Tibial nerve (tissue), 4 donors: ENCODE measurements around the gene KDM4B. TPM values are rescaled to one million over a fixed set of nuclear protein-coding genes. Genes with fewer than 3 reads are reported as not detected.

Experiments used
- DNase-seq, 2 donors: peaks; one replicate each; pipeline ENCODE4 v3.0.0-alpha.2; 2019; ENCODE audit warnings: low spot score in 2 of 2
- H3K27ac ChIP-seq, 4 donors: fragments of 200-600 bp; sonication (generic) in 3 of 4; one replicate each; pipeline ENCODE4 v1.5.1; 2017 to 2019; ENCODE audit warnings: mild to moderate bottlenecking in 1 of 4
- H3K27me3 ChIP-seq, 2 donors: fragments of 200-600 bp; sonication (generic) in 1 of 2; one replicate each; pipeline versions ENCODE4 v1.5.1 to v1.6.0; 2017 to 2019
- H3K36me3 ChIP-seq, 3 donors: fragments of 200-600 bp; sonication (generic); one replicate each; pipeline ENCODE4 v1.5.1; 2018 to 2019
- H3K4me1 ChIP-seq, 4 donors: fragments of 200-600 bp; sonication (generic) in 3 of 4; one replicate each; pipeline ENCODE4 v1.5.1; 2017 to 2019
- H3K4me3 ChIP-seq, 4 donors: fragments of 200-600 bp; sonication (generic) in 3 of 4; one replicate each; pipeline ENCODE4 v1.5.1; 2017 to 2019; ENCODE audit warnings: mild to moderate bottlenecking in 1 of 4, moderate library complexity in 1 of 4
- H3K9me3 ChIP-seq, 4 donors: fragments of 200-600 bp; sonication (generic) in 3 of 4; one replicate each; pipeline ENCODE4 v1.5.1; 2017 to 2019
- EP300 ChIP-seq, 2 donors: sonication (generic); formaldehyde crosslinking; IDR thresholded peaks; one replicate each; pipeline ENCODE4 v1.6.1; 2017; ENCODE audit warnings: antibody characterized with exemption in 2 of 2, mild to moderate bottlenecking in 1 of 2
- POLR2A ChIP-seq, 2 donors: fragments of 450-650 bp; IDR thresholded peaks; one replicate each; pipeline ENCODE4 v1.6.1; 2017; ENCODE audit warnings: antibody characterized with exemption in 2 of 2, mild to moderate bottlenecking in 2 of 2, moderate library complexity in 2 of 2
- WGBS, 2 donors: methylation state at CpG; one replicate each; pipeline ENCODE4 v1.1.5; 2018; 5-methylcytosine and 5-hydroxymethylcytosine counted together
- total RNA-seq, 4 donors: library from RNA; depleted of rRNA; stranded (reverse); fragments of >200 nt; gene quantifications; one replicate each; pipeline ENCODE4 v1.1.0, GENCODE V29; 2016
- TF ChIP-seq, protein P1 (sequence below), 5 experiments: fragments of 200-600 bp in 3 of 5; fragments of 450-650 bp in 2 of 5; sonication (generic) in 3 of 5; IDR thresholded peaks; one replicate each; pipeline ENCODE4 v1.5.1; 2016 to 2019; ENCODE audit warnings: antibody characterized with exemption in 5 of 5, mild to moderate bottlenecking in 3 of 5, moderate library complexity in 2 of 5

KDM4B gene
- total RNA-seq, 4 donors from 2014 or later, result 37.8 to 72.4 (median 57.2) TPM

DNA sequence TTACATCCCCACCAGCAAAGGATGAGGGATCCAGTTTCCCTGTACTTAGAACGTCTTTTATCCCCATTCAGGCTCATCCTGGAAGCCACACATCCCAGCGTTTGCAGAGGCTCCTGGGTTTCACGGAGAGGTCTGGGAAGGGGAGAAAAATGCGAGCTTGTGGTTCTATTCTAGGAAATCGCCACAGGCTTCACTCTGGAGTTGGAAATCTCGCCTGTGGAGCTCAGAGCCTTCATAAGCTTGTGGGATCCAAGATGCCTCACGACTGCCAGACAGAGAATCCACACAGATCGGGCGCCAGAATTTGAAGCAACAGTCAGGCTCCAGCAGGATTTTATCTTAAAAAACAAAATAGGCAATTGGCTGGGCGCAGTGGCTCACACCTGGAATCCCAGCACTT is 213.8 kb downstream of the KDM4B start:
- Histone ChIP-seq H3K27me3 (no peaks in the 10 kb centered on the region), H3K9me3 (no peaks in the 10 kb centered on the region), H3K36me3 (no peaks in the 10 kb centered on the region), H3K4me1 (no peaks in the 10 kb centered on the region), H3K4me3 (no peak overlapping the region), H3K27ac (no peak overlapping the region)
- no peak for DNase-seq
- TF ChIP-seq POLR2A (IDR thresholded peaks at IDR 0.05) (no peak), EP300 (IDR thresholded peaks at IDR 0.05) (no peak)
- TF ChIP-seq, protein P1, sequence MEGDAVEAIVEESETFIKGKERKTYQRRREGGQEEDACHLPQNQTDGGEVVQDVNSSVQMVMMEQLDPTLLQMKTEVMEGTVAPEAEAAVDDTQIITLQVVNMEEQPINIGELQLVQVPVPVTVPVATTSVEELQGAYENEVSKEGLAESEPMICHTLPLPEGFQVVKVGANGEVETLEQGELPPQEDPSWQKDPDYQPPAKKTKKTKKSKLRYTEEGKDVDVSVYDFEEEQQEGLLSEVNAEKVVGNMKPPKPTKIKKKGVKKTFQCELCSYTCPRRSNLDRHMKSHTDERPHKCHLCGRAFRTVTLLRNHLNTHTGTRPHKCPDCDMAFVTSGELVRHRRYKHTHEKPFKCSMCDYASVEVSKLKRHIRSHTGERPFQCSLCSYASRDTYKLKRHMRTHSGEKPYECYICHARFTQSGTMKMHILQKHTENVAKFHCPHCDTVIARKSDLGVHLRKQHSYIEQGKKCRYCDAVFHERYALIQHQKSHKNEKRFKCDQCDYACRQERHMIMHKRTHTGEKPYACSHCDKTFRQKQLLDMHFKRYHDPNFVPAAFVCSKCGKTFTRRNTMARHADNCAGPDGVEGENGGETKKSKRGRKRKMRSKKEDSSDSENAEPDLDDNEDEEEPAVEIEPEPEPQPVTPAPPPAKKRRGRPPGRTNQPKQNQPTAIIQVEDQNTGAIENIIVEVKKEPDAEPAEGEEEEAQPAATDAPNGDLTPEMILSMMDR (IDR thresholded peaks at IDR 0.05), result no peak
- WGBS, 2 donors, result 53 to 58% methylated on average over 10 of the region's 10 CpGs

DNA sequence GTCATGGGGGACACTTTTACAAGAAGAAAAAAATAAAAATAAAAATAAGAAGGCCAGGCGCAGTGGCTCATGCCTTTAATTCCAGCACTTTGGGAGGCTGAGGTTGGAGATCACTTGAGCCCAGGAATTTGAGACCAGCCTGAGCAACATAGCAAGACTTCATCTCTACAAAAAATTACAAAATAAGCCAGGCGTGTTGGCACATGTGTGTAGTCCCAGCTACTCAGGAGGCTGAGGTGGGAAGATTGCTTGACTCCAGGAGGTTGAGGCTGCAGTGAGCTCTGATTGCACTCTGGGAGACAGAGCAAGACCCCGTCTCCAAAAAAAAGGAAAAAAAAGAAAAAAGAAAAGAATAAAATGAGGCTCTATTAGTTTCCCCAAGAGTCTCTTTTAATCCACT is 214.7 kb downstream of the KDM4B start:
- WGBS, 2 donors, result 91 to 92% methylated on average over 3 of the region's 3 CpGs
- no peak overlapping the region for H3K4me3 ChIP-seq
- TF ChIP-seq, protein P1 (IDR thresholded peaks at IDR 0.05), result no peak
- TF ChIP-seq POLR2A (IDR thresholded peaks at IDR 0.05) (no peak), EP300 (IDR thresholded peaks at IDR 0.05) (no peak)
- no peaks in the 10 kb centered on the region for H3K36me3 ChIP-seq
- no peaks in the 10 kb centered on the region for H3K4me1 ChIP-seq
- no peak for DNase-seq
- H3K27me3 ChIP-seq, result no peaks in the 10 kb centered on the region
- H3K9me3 ChIP-seq, result no peaks in the 10 kb centered on the region
- no peak overlapping the region for H3K27ac ChIP-seq

DNA sequence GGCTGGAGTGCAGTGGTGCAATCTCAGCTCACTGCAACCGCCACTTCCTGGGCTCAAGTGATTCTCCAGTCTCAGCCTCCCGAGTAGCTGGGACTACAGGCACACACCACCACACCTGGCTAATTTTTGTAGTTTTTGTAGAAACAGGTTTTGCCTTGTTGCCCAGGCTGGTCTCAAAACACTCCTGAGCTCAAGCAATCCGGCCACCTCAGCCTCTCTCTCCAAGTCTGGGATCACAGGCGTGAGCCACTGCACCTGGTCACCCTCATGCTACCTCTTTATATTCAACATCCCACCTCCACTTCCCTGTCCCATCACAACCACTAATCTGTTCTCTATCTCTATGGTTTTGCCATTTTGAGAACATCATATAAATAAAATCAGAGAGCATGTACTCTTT is 216.0 kb downstream of the KDM4B start:
- Histone ChIP-seq H3K36me3 (no peaks in the 10 kb centered on the region), H3K4me1 (peaks cover 0 to 8% (median 0%) of the 10 kb centered on the region in 4 donors), H3K4me3 (no peak overlapping the region), H3K27me3 (no peaks in the 10 kb centered on the region), H3K27ac (no peak overlapping the region), H3K9me3 (no peaks in the 10 kb centered on the region)
- WGBS, 2 donors, result 95 to 96% methylated on average over 4 of the region's 4 CpGs
- TF ChIP-seq, protein P1 (IDR thresholded peaks at IDR 0.05), result no peak
- TF ChIP-seq EP300 (IDR thresholded peaks at IDR 0.05) (no peak), POLR2A (IDR thresholded peaks at IDR 0.05) (no peak)
- no peak for DNase-seq

DNA sequence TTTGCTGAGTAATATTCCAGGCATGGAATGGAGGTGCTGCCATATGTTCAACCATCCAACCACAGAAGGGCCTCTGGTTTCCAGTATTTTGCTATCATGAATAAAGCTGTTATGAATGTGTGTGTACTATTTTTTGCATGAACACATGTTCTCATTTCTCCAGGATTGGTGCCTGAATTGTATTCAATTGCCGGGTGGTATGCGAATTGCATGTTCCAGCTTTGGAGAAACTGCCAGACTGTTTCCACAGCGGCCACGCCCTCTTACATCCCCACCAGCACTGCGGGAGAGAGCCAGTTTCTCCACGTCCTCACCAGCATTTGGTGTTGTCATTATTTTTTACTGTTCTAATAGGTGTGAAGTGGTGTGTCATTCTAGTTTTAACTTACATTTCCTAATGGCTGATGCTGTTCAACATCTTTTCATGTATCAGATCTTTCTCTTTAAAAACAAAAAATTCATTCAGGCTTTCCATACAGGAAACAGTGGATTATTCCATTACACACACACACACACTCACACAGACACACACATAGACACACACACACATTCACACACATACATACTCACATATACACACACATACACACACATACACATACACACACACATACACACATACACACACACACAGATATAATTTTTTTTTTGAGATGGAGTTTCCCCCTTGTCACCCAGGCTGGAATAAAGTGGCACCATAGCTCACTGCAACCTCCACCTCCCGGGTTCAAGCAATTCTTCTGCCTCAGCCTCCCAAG is 217.6 kb downstream of the KDM4B start:
- H3K9me3 ChIP-seq, result no peaks in the 10 kb centered on the region
- H3K27ac ChIP-seq, result no peak overlapping the region
- H3K36me3 ChIP-seq, result no peaks in the 10 kb centered on the region
- no peak for TF ChIP-seq EP300 (IDR thresholded peaks at IDR 0.05)
- TF ChIP-seq, protein P1 (IDR thresholded peaks at IDR 0.05), result no peak
- no peak for TF ChIP-seq POLR2A (IDR thresholded peaks at IDR 0.05)
- no peaks in the 10 kb centered on the region for H3K27me3 ChIP-seq
- WGBS, 2 donors, result 56 to 64% methylated on average over 7 of the region's 7 CpGs
- DNase-seq, result no peak
- H3K4me3 ChIP-seq, result no peak overlapping the region
- peaks cover 0 to 8% (median 0%) of the 10 kb centered on the region in 4 donors for H3K4me1 ChIP-seq

DNA sequence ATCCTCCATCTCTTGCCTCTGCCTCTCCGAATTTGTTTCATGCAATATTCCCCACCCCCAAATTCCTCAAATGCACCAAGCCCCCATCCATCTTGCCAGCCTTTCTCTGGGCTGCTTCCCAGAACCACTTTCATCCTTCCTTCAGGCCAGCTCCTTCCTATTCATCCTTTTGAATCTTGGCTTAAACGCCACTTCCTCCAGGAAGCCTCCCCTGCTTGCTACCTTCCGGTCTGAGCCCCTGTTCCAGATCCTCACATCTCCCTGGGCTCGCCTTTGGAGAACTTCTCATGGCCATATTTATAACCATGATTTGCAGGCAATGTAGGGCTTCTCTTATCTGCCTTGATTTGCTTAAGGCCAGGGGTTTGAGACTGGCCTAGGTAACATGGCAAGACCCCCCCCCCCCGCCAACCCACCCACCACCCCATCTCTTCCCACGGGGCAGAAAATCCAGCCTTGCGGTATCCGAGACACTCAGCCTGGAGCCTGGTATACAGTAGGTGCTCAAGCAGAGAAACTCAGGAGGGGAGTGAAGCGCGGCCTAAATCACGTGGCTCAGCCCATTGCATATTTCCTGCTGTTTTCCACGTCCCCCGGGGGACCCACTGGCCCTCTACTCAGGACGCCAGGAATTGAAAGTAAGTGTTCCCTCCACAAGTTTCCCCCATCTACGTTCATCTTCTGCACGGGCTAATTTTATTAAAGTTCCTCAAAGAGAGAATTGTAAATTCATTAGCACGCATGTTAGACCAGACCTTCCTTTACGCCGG is 219.8 kb downstream of the KDM4B start:
- no peaks in the 10 kb centered on the region for H3K36me3 ChIP-seq
- TF ChIP-seq, protein P1 (IDR thresholded peaks at IDR 0.05), result no peak
- TF ChIP-seq EP300 (IDR thresholded peaks at IDR 0.05), result no peak
- no peak for TF ChIP-seq POLR2A (IDR thresholded peaks at IDR 0.05)
- no peak for DNase-seq
- 52 to 53% methylated on average over 18 to 19 of the region's 19 CpGs for WGBS, 2 donors
- no peak overlapping the region for H3K27ac ChIP-seq
- H3K9me3 ChIP-seq, result no peaks in the 10 kb centered on the region
- peaks cover 0 to 8% (median 0%) of the 10 kb centered on the region in 4 donors for H3K4me1 ChIP-seq
- H3K4me3 ChIP-seq, result no peak overlapping the region
- H3K27me3 ChIP-seq, result no peaks in the 10 kb centered on the region
